ENCODE results near the gene TTLL11. TPM values are rescaled to one million over a fixed set of nuclear protein-coding genes. Genes with fewer than 3 reads are reported as not detected.

Gene TTLL11, protein sequence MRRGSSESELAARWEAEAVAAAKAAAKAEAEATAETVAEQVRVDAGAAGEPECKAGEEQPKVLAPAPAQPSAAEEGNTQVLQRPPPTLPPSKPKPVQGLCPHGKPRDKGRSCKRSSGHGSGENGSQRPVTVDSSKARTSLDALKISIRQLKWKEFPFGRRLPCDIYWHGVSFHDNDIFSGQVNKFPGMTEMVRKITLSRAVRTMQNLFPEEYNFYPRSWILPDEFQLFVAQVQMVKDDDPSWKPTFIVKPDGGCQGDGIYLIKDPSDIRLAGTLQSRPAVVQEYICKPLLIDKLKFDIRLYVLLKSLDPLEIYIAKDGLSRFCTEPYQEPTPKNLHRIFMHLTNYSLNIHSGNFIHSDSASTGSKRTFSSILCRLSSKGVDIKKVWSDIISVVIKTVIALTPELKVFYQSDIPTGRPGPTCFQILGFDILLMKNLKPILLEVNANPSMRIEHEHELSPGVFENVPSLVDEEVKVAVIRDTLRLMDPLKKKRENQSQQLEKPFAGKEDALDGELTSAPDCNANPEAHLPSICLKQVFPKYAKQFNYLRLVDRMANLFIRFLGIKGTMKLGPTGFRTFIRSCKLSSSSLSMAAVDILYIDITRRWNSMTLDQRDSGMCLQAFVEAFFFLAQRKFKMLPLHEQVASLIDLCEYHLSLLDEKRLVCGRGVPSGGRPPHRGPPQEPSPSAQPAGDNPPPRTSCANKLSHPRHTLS
- 4.0 TPM for polyA plus RNA-seq (2013)

DNA sequence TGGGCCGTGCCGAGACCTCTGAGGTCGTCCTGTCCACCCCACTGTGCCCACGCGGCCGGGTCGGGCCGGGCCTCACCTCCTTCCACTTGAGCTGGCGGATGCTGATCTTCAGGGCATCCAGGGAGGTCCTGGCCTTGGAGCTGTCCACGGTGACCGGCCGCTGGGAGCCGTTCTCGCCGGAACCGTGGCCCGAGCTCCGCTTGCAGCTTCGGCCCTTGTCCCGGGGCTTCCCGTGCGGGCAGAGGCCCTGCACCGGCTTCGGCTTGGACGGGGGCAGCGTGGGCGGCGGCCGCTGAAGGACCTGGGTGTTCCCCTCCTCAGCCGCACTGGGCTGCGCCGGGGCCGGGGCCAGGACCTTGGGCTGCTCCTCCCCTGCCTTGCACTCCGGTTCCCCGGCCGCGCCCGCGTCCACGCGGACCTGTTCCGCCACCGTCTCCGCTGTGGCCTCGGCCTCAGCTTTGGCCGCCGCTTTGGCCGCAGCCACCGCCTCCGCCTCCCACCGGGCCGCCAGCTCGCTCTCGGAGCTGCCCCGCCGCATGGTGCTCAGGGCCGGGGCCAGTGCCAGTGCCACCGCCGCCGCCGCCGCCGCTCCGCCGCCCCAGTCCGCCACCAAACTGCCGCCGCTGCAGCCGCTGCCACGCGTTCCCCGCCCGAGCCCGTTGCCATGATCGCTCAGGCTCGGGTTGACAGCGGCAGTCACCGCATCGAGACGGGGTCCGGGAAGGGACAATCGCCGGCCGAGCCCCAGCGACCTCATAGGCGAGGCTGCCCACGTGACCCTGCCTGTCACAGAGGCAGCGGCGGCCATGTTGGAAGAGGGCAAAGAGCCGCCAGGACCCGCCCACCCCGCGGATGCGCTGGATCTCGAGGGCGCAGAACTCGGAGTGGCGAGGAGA is at the start of gene TTLL11:
TTLL11 (minus strand) TSS at position 698 of the 896 bp plus-strand sequence; CDS start at position 538, 160 bp downstream.
- Histone ChIP-seq H3K27ac (ENCODE audit: insufficient read depth in 1 of 2, low read depth in 1 of 2, low read length in 2 of 2, poor library complexity in 1 of 2, severe bottlenecking in 2 of 2) (no peak within 1 kb of the TSS), H3K36me3 (ENCODE audit: control insufficient read depth in 4 of 4, insufficient read depth in 4 of 4, low read length in 3 of 4) (no peaks in the 10 kb centered on the region), H3K4me3 (ENCODE audit: control insufficient read depth in 1 of 7, extremely low read depth in 1 of 7, insufficient read depth in 4 of 7, low read depth in 2 of 7, low read length in 6 of 7) (peak within 1 kb of the TSS; percentile 36 to 84 (median 73)), H3K4me1 (ENCODE audit: control extremely low read depth in 1 of 4, control insufficient read depth in 4 of 4, insufficient read depth in 4 of 4, low read length in 3 of 4) (peaks cover 3 to 31% (median 22%) of the 10 kb centered on the region in 4 experiments), H3K9me3 (ENCODE audit: control extremely low read depth in 1 of 5, control insufficient read depth in 4 of 5, insufficient read depth in 2 of 5, low read depth in 1 of 5, low read length in 4 of 5) (no peaks in the 10 kb centered on the region), H3K27me3 (replicated peaks in 2 of 5; ENCODE audit: control insufficient read depth in 4 of 5, insufficient read depth in 5 of 5, low read length in 4 of 5) (peaks cover 0 to 5% (median 0%) of the 10 kb centered on the region in 5 experiments)
- peak; percentile 93 to 98 (median 97) for DNase-seq
- ChIA-PET POLR2A (no interaction called here), CTCF (interaction anchor here (0.5 to 8.7 kb wide), 4 partner anchors 29 to 1031 kb away, joined by 3 to 225 read pairs (median 3); no protein-coding TSS in a partner anchor)
- WGBS (ENCODE audit: insufficient coverage): under 1% methylated on average over 83 of the region's 98 CpGs

DNA sequence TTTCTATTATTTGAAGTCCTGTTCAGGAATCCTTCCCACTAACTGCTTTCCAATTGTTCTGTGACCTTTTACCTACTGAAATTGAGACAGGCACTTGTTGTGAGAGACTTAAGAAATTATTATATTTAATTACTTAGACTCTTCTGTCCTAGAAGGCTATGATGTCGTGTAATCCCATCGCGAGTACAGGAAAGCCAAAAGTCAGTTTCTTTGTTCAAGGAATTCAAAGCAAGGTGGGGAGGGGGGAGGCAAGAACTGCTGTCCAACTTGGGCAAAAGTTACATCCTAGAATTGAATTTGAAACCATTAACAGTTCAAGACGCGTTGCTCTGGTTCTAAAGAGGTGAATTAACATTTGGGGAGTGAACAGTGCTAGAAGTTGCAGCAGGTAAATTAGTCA is 48.6 kb upstream of the TTLL11 start:
- Histone ChIP-seq H3K4me3 (ENCODE audit: control insufficient read depth in 1 of 7, extremely low read depth in 1 of 7, insufficient read depth in 4 of 7, low read depth in 2 of 7, low read length in 6 of 7) (no peak overlapping the region), H3K36me3 (ENCODE audit: control insufficient read depth in 4 of 4, insufficient read depth in 4 of 4, low read length in 3 of 4) (peaks cover 5 to 35% (median 25%) of the 10 kb centered on the region in 4 experiments), H3K27ac (ENCODE audit: insufficient read depth in 1 of 2, low read depth in 1 of 2, low read length in 2 of 2, poor library complexity in 1 of 2, severe bottlenecking in 2 of 2) (no peak overlapping the region), H3K9me3 (ENCODE audit: control extremely low read depth in 1 of 5, control insufficient read depth in 4 of 5, insufficient read depth in 2 of 5, low read depth in 1 of 5, low read length in 4 of 5) (no peaks in the 10 kb centered on the region), H3K4me1 (ENCODE audit: control extremely low read depth in 1 of 4, control insufficient read depth in 4 of 4, insufficient read depth in 4 of 4, low read length in 3 of 4) (peaks cover 0 to 17% (median 12%) of the 10 kb centered on the region in 4 experiments), H3K27me3 (replicated peaks in 2 of 5; ENCODE audit: control insufficient read depth in 4 of 5, insufficient read depth in 5 of 5, low read length in 4 of 5) (no peaks in the 10 kb centered on the region)
- no peak for DNase-seq
- 100% methylated on average over 4 of the region's 5 CpGs for WGBS (ENCODE audit: insufficient coverage)
- POLR2A ChIA-PET: no interaction called here
- CTCF ChIA-PET: interaction anchor here (0.9 to 7.7 kb wide), 3 partner anchors 8 to 16 kb away, joined by 3 to 110 read pairs (median 8); no protein-coding TSS in a partner anchor

DNA sequence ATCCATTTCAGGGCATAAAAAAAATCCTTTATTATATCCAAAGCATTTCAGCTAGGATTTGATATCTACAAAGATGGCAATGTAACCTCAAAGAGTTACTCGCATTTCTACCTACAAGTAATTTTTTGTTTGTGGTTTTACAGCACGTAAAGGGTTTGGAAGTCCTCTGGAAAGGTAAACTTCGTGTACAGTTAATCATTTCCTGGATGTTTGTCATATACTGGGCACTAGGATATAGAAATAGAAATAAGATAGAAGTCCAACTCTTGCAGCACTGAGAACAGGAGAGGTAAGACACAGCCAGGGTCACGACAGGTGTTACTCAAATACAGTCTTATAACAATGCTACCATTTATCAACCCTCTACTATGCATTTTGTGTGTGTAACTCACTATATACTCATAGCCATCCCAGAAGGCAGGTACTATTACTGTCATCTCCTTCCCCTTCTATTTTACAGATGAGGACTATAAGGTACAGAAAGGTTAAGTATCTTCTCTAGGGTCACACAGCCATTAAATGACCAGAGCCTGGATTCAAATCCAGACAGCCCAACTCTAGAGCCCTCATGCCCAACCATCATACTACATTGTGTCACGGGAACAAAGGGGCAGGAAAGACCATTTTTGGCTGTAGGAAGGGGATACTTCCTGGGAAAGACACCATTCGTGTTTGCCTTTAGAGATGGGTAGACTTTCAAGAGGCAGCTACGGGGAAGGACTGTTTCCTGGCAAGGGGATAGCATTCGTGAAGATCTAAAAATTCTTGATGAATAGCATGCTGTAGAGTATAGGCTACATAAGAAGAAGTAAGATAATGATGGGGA is 47.5 kb upstream of the TTLL11 start:
- Histone ChIP-seq H3K27me3 (replicated peaks in 2 of 5; ENCODE audit: control insufficient read depth in 4 of 5, insufficient read depth in 5 of 5, low read length in 4 of 5) (no peaks in the 10 kb centered on the region), H3K4me3 (ENCODE audit: control insufficient read depth in 1 of 7, extremely low read depth in 1 of 7, insufficient read depth in 4 of 7, low read depth in 2 of 7, low read length in 6 of 7) (no peak overlapping the region), H3K27ac (ENCODE audit: insufficient read depth in 1 of 2, low read depth in 1 of 2, low read length in 2 of 2, poor library complexity in 1 of 2, severe bottlenecking in 2 of 2) (no peak overlapping the region), H3K9me3 (ENCODE audit: control extremely low read depth in 1 of 5, control insufficient read depth in 4 of 5, insufficient read depth in 2 of 5, low read depth in 1 of 5, low read length in 4 of 5) (no peaks in the 10 kb centered on the region), H3K4me1 (ENCODE audit: control extremely low read depth in 1 of 4, control insufficient read depth in 4 of 4, insufficient read depth in 4 of 4, low read length in 3 of 4) (peaks cover 0 to 17% (median 12%) of the 10 kb centered on the region in 4 experiments), H3K36me3 (ENCODE audit: control insufficient read depth in 4 of 4, insufficient read depth in 4 of 4, low read length in 3 of 4) (peaks cover 3 to 30% (median 18%) of the 10 kb centered on the region in 4 experiments)
- POLR2A ChIA-PET: no interaction called here
- CTCF ChIA-PET: interaction anchor here (0.8 to 1.6 kb wide), 4 partner anchors 11 to 210 kb away, joined by 3 to 4 read pairs (median 3); no protein-coding TSS in a partner anchor
- DNase-seq: no peak
- 88% methylated on average over 6 of the region's 8 CpGs for WGBS (ENCODE audit: insufficient coverage)

DNA sequence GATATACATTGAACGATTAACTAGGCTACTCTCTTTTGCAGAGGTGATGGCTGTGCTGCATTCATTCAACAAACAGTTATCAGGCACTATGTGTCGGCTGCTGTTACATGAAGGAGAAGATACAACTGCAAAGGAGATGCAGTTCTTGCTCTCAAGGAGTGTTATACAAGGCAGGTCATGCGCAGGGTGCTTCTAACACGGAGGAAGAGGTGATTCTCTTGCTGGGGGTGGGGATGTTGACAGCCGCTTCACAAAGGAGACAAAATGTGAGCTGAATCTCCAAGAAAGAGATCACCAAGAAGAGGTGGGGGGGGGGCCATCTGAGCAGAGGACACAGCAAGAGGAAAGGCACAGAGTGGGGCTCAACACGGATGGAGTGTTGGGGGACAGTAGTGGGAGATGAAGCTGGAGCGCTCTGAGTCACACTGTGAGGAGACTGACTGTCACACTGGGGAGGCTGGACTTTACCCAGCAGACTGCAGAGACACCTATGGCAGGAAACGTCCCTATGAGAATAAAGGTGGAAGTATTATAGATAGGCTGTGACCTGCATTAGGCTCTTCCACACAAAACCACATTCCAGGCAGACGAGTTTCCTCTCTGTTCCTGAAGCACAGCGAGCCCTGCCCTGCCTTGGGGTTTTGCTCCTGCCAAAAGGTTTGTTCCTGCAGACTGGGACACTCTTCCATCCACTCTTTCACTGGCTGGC is 45.6 kb upstream of the TTLL11 start:
- Histone ChIP-seq H3K4me3 (ENCODE audit: control insufficient read depth in 1 of 7, extremely low read depth in 1 of 7, insufficient read depth in 4 of 7, low read depth in 2 of 7, low read length in 6 of 7) (no peak overlapping the region), H3K27me3 (replicated peaks in 2 of 5; ENCODE audit: control insufficient read depth in 4 of 5, insufficient read depth in 5 of 5, low read length in 4 of 5) (no peaks in the 10 kb centered on the region), H3K9me3 (ENCODE audit: control extremely low read depth in 1 of 5, control insufficient read depth in 4 of 5, insufficient read depth in 2 of 5, low read depth in 1 of 5, low read length in 4 of 5) (no peaks in the 10 kb centered on the region), H3K27ac (ENCODE audit: insufficient read depth in 1 of 2, low read depth in 1 of 2, low read length in 2 of 2, poor library complexity in 1 of 2, severe bottlenecking in 2 of 2) (no peak overlapping the region), H3K4me1 (ENCODE audit: control extremely low read depth in 1 of 4, control insufficient read depth in 4 of 4, insufficient read depth in 4 of 4, low read length in 3 of 4) (peaks cover 0 to 8% (median 4%) of the 10 kb centered on the region in 4 experiments), H3K36me3 (ENCODE audit: control insufficient read depth in 4 of 4, insufficient read depth in 4 of 4, low read length in 3 of 4) (peaks cover 0 to 17% (median 8%) of the 10 kb centered on the region in 4 experiments)
- POLR2A ChIA-PET: no interaction called here
- CTCF ChIA-PET: interaction anchor here (0.9 to 1.7 kb wide), 6 partner anchors 7 to 44 kb away, joined by 3 to 4 read pairs (median 3); no protein-coding TSS in a partner anchor
- DNase-seq: no peak
- WGBS (ENCODE audit: insufficient coverage): 94% methylated on average over 8 of the region's 10 CpGs

DNA sequence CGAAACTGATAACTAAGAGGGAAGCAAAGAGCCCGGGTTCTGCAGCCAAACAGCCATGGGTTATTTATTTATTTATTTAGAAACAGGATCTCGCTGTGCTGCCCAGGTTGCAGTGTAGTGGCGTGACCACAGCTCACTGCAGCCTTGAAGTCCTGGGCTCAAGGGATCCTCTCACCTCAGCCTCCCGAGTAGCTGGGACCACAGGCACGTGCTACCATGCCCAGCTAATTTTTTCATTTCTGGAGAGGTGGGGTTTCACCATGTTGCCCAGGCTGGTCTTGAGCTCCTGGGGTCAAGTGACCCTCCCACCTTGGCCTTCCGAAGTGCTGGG is 42.4 kb upstream of the TTLL11 start:
- H3K27me3 ChIP-seq (replicated peaks in 2 of 5; ENCODE audit: control insufficient read depth in 4 of 5, insufficient read depth in 5 of 5, low read length in 4 of 5): peaks cover 0 to 6% (median 0%) of the 10 kb centered on the region in 5 experiments
- no peaks in the 10 kb centered on the region for H3K9me3 ChIP-seq (ENCODE audit: control extremely low read depth in 1 of 5, control insufficient read depth in 4 of 5, insufficient read depth in 2 of 5, low read depth in 1 of 5, low read length in 4 of 5)
- DNase-seq: no peak
- no peak overlapping the region for H3K4me3 ChIP-seq (ENCODE audit: control insufficient read depth in 1 of 7, extremely low read depth in 1 of 7, insufficient read depth in 4 of 7, low read depth in 2 of 7, low read length in 6 of 7)
- POLR2A ChIA-PET: interaction anchor here (0.6 kb wide), 1 partner anchor 12 kb away, joined by 6 read pairs; no protein-coding TSS in a partner anchor
- WGBS (ENCODE audit: insufficient coverage): 100% methylated on average over 6 of the region's 7 CpGs
- H3K27ac ChIP-seq (ENCODE audit: insufficient read depth in 1 of 2, low read depth in 1 of 2, low read length in 2 of 2, poor library complexity in 1 of 2, severe bottlenecking in 2 of 2): no peak overlapping the region
- H3K36me3 ChIP-seq (ENCODE audit: control insufficient read depth in 4 of 4, insufficient read depth in 4 of 4, low read length in 3 of 4): no peaks in the 10 kb centered on the region
- H3K4me1 ChIP-seq (ENCODE audit: control extremely low read depth in 1 of 4, control insufficient read depth in 4 of 4, insufficient read depth in 4 of 4, low read length in 3 of 4): no peaks in the 10 kb centered on the region
- CTCF ChIA-PET: interaction anchor here (1.0 to 4.9 kb wide), 3 partner anchors 10 to 1193 kb away, joined by 3 to 33 read pairs (median 5); no protein-coding TSS in a partner anchor

All from common myeloid progenitor, CD34-positive (primary cell).